8988T (cell line): ENCODE data around the gene ENTPD2.

Experiments used
- DNase-seq: peaks from one replicate; pipeline ENCODE4 v3.0.0; 2011

Gene ENTPD2

DNA sequence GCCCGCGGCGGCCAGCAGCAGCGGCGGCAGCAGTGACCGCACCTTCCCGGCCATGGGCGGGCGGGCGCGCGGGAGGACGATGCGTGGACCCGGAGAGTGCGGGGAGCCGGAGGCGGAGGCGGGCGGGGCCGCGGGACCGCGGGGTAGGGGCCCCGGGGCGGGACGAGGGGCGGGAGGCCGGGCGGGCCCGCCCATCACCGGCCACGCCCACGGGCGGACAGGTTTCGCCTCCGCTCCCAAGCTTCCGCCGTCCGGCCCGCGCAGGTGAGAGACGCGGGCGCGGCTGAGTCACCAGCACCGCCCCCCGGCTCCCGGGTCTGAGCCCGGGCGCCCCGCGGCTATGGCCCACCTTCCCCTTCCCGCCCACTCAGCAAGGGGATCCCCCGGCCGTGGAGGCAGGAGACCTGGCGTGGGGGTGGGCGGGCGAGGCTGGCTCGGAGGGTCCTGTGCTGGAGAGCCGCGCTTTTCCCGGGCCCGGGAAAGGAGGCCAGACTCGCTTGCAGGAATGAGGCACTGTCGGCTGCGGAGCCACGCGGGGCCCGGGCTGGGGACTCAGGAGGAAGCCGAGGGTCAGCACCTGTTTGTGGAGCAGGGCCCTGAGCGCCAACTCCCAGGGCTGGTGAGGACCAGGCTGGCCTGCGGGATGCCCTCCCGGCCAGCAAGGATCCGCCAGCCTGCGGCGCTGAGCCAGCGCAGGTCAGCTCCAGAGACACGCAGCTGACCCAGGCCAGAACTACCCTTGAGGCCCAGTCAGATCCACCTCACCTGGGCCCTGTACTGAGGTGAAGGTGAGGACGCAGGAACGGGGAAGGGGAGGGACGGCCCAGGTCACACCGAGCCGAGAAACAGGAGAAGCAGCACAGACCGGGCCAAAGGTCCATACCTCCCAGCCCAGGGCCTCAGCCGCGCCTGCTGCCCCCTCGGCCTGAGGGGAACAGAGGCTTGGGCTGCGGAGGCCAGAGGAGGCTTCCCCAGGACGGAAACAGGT, at the start of gene ENTPD2:
TSS of gene ENTPD2 (minus strand) at position 118 of the 988 bp plus-strand sequence. CDS start at position 54, 64 bp downstream.
- peak; percentile 77 for DNase-seq

GRCh38 chr9:137103206-137103999, 49.5 kb upstream of the ENTPD2 start:
- no peak for DNase-seq

DNA sequence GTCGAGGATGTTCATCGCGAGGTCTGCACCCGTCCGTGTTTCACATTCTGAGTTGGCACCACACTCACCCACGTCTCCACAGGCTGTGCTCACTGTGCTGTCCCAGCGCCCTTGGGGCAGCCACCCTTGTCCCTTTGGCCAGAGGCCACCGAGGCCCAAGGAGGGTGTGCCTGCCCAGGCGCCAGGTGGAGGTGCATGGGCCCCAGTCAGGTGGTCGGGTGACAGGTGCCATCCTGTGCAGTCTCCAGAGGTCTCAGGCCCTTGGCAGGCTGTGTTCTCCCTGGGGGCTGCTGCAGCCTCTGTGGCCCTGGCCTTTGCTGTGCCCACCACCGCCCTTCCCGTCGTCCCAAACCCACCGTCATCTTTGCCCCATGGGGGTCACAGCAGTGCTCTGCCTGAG, 45.4 kb upstream of the ENTPD2 start:
- DNase-seq, result no peak

DNA sequence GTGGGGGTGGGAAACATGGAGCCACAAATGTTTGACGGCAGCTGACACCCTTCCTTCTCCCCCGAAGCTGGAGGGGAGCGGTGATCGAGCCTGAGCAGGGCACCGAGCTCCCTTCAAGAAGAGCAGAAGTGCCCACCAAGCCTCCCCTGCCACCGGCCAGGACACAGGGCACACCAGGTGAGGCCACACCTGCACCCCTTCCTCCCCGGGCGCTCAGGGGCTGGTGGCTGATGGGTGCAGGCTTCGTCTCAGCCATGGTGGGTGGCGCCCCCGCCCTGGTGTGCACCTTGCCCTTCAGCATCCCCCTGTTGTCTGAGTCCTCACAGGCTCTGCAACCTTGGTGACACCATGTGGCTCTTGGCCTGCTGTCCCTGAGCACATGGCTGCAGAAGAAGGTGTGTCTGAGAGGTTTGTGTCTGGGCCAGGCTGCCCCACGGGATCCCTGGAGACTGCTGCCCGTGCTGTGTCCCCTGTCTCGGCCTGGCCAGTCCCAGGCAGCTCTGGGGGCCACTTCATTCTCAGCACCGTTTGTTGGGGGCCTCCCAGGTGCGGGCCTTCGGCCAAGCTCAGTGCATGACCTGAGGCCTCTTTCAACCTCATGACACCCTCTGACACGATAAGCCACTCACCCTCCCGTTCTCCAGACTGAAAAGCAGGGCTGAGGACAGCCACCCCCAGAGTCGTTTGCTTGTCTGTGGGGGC, 44.1 kb upstream of the ENTPD2 start:
- no peak for DNase-seq

DNA sequence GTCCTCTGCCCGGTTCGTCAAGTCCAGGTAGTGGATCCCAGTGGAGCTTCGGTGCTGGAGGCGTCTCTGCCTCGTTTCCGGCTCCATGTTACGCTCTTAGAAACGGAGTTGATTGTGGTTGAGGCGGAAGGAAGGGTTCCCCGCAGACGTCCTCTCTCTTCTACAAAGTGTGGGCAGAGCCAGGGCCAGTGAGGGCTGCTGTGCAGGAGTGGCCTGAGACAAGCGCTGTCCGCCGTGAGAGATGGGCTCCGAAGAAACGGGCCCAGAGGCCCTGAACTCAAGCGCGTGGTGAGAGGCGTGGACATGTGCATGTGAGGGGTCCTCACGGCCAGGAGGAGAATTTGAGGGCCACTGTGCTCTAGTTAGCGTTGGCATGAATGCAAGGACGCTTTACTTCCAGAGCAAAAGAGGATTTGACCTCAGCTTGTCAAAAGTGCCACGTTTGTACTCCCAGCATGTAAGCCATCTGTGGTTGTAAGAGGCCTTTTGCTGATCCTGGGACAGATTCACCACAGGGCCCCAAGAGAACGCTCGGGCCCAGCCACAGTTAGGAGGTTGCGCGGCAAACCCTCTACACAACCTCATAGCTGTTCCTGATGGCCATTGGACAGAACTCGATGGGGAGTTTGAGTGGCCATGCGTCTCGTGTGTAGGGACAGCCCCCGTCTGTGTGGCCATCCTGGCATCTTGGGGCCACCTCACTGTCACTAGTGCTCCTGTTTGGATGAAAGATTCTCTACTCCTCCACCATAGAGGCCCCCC, 43.1 kb upstream of the ENTPD2 start:
- no peak for DNase-seq

DNA sequence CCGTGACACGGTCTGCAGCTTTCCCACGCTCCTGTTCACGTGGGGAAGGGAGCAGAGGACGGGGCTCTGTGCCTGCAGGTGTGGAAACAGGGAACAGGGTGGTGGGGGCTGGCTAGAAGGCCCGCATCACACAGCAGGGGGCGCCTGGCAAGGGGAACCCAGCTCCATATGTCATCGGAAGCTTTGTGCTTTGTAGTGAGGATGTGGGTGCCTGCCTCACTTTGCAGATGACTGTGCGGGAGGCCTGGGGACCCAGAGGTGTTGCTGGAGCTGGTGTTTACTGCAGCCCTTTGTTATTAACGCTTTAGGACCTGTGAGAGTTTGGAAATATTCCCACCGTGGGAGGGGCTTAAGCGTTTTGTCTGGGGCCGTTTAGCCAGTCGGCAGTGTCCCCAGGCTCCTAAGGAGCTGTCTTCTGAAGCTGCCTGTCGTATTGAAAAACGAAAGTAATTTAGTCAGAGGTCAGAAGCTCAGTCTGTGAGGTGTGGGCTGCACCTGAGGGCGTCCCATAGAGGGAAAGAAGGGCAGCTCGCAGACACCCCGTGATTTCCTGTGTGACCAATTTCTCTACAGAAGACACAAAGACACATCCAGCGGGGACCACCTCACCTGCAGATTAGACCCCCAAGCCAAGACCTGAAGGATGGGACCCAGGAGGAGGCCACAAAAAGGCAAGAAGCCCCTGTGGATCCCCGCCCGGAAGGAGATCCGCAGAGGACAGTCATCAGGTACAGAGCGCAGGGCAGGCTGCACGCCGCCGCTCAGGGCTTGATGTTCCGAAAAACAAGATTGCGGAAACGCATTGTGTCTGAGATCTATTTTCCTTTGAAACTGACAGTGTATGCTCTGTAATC, 42.0 kb upstream of the ENTPD2 start:
- DNase-seq, result no peak

GRCh38 chr9:137089232-137089947, 35.5 kb upstream of the ENTPD2 start:
- no peak for DNase-seq

- DNase-seq, result no peak
These were observed 34.3 kb upstream of the ENTPD2 start for GRCh38 chr9:137088121-137088520.

DNA sequence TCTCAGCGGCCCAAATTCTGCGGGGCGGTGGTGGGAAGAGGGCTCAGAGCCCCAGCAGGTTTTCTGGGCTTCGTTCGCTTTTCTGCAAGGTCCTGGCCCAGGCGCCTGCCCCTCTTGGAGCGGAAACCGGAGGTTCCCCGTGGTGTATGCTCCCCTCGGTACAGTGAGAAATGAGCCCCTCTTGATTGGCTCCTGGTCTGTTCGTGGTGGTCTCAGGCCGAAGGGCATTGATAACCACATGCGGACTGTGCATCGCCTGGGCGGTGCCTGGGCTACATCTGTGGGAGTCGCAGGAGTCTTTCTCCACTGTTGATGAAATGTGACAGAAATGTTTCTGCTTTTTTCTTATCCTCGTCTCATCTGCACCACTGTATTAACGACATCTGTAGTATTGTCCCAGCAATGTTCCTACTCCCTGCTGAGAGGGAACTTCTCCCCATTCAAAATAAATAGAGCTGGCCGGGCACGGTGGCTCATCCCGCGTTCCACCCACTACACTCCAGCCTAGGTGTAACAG, 33.6 kb upstream of the ENTPD2 start:
- DNase-seq, result no peak

DNA sequence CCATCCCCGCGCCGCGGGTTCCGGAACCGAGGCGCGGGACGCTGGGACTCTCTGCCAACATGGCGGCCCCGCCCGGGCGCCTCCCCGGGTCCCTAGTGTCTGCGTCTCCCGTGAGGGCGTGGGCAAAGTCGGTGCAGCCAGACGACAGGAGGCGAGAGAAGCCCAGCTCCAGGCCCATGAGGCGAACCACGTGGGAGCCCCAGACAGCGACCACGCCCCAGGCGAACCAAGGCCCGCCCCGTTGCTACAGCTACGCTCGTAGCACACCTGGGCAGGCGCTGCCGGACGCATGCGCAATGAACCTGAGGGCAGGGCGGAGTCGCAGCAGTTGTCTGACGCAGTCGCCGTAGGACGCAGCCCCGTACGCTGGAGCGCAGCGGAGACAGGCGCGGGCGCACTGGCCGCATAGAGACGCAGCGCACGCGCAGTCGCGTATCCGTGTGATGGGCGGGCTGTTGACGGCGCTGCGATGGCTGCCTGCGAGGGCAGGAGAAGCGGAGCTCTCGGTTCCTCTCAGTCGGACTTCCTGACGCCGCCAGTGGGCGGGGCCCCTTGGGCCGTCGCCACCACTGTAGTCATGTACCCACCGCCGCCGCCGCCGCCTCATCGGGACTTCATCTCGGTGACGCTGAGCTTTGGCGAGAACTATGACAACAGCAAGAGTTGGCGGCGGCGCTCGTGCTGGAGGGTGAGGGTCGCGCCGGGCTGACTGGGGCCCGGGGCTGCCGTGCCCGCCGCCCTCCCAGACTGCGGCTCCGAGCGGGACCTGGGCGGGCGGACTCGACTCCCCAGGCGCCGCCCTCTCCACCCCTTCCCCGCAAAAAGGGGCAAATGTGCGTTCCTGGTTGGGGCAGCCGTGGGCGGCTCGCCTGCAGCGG, 32.9 kb upstream of the ENTPD2 start, which contains the start of gene MAN1B1:
TSS of gene MAN1B1 (plus strand) at position 455 of the 878 bp plus-strand sequence. CDS start at position 470, 15 bp downstream.
- DNase-seq, result peak; percentile 94

- DNase-seq, result no peak
These were observed 32.2 kb upstream of the ENTPD2 start for GRCh38 chr9:137085920-137086530.

DNA sequence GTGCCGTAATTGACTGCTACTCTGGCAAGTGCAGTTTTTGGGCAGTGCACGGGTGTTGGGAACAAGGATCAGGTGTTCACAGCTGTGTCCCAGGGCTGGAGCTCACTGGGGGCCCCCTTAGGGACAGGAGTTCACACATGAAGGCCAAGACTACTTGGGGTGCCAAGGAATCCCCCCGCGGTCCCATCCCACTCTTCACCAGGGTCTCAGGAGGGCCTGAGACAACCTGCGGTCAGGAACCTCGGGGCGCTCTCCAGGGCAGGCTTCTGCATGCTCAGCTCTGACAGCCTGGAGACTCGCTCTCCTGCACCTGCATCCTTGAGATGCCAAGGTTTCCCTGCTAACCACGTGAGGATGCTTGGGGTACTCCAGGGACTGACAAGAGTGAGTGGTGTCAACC, 30.7 kb upstream of the ENTPD2 start:
- no peak for DNase-seq

- DNase-seq, result peak; percentile 76
These were observed 29.6 kb upstream of the ENTPD2 start for GRCh38 chr9:137083394-137084004.

GRCh38 chr9:137082925-137083290, 29.0 kb upstream of the ENTPD2 start:
- no peak for DNase-seq

- DNase-seq, result no peak
These were observed 28.5 kb upstream of the ENTPD2 start for GRCh38 chr9:137082222-137082924.

DNA sequence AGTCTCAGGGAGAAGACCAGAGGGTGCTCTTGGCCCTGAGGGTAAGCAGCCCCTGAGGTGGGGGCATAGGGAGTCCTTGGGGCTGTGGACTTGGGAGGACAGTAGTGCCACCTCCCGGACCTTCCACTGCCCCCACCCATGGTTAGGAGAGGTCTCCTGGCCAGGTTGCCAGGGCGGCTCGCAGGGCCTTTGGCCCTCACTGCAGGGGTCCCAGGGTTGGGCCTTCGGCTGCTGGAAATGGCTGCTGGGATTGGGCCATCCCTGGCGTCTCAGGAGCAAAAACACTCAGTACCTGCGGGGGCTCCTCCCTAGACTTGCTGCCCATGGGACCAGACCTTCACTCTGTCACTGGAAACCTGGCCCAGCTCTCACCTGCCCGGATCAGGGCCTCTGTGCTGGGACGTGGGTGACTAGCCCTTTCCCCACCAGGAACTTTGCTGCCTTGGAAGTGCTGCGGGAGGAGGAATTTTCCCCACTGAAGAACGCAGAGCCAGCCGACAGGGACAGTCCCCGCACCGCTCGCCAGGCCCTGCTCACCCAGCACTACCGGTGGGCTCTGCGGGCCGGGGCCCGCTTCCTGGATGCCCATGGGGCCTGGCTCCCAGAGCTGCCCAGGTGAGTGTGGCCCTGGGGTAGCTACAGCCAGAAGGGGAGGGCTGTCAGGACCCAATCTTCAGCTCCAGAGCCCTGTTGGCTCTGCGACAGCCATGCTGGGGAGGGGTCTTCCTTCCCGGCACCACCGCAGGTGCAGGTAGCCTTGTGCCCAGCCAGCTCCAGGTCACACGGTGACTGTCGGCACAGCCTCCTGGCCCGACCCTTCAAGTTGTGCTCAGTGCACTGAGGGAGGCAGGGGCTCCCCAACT, 26.6 kb upstream of the ENTPD2 start:
- DNase-seq, result no peak

GRCh38 chr9:137079401-137079787, 25.5 kb upstream of the ENTPD2 start:
- DNase-seq, result no peak
